ENCODE data around the gene RAD18.

Gene RAD18

DNA sequence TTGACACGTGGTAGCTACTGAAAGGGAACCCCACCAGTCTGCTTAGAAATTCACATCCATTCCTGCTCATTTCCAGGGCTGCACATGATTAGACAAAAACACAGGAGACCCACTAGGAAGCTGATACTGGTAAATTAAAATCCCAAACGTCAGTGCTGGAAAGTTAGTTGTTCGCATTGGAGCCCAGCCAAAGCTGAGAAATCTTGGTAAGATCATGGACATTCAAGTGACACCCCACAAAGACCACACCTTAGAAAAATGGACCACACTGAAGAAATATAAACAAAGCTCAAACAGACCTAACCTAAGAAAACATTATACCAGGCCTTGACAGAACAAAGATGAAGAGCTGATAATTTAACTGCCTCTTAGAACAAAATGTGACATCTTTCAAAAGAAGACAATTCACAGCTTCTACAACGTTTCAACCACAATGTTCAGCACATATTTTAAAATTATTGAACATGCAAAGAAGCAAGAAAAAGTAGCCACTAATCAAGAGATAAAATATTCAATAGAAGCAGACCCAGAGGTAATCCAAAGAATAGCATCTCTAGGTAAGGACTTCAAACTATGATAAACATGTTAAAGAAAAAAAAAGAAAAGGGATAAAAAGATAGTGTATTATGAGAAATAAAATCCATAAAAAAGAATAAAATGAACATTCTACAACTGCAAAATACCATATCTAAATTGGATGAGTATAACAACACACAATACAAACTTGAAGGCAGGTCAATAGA is 20.4 kb downstream of the RAD18 start:
- Histone ChIP-seq H3K4me2 (ENCODE audit: low read depth, low read length, poor library complexity, severe bottlenecking) (no peak overlapping the region), H3K9me3 (ENCODE audit: insufficient read depth, low read length) (no peaks in the 10 kb centered on the region), H3K9ac (ENCODE audit: low read length) (no peak overlapping the region), H4K20me1 (ENCODE audit: low read depth, low read length) (0 out of 2 replicates have a peak, but pooled peaks cover 3% of the 10 kb centered on the region), H3K79me2 (ENCODE audit: insufficient read depth, low read length) (peaks cover 15% of the 10 kb centered on the region), H3K9me2 (replicated peaks; ENCODE audit: insufficient read depth, low read length) (no peaks in the 10 kb centered on the region), H3K4me3 (ENCODE audit: insufficient read depth, low read length, poor library complexity, severe bottlenecking) (no peak overlapping the region), H2AFZ (ENCODE audit: low read depth, low read length, severe bottlenecking) (no peak overlapping the region), H3K27me3 (ENCODE audit: low read length) (no peaks in the 10 kb centered on the region), H3F3A (ENCODE audit: insufficient read depth) (no peaks in the 10 kb centered on the region), H3K36me3 (ENCODE audit: low read length) (peaks cover 62% of the 10 kb centered on the region), H3K27ac (ENCODE audit: low read depth, low read length) (no peak overlapping the region)
- TF ChIP-seq EZH2phosphoT487 (conservative IDR thresholded peaks at IDR 0.05; ENCODE audit: low read length): no peak
- TF ChIP-seq, protein P1, sequence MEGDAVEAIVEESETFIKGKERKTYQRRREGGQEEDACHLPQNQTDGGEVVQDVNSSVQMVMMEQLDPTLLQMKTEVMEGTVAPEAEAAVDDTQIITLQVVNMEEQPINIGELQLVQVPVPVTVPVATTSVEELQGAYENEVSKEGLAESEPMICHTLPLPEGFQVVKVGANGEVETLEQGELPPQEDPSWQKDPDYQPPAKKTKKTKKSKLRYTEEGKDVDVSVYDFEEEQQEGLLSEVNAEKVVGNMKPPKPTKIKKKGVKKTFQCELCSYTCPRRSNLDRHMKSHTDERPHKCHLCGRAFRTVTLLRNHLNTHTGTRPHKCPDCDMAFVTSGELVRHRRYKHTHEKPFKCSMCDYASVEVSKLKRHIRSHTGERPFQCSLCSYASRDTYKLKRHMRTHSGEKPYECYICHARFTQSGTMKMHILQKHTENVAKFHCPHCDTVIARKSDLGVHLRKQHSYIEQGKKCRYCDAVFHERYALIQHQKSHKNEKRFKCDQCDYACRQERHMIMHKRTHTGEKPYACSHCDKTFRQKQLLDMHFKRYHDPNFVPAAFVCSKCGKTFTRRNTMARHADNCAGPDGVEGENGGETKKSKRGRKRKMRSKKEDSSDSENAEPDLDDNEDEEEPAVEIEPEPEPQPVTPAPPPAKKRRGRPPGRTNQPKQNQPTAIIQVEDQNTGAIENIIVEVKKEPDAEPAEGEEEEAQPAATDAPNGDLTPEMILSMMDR (IDR thresholded peaks at IDR 0.05; ENCODE audit: insufficient read depth, low read length, poor library complexity, severe bottlenecking): no peak

DNA sequence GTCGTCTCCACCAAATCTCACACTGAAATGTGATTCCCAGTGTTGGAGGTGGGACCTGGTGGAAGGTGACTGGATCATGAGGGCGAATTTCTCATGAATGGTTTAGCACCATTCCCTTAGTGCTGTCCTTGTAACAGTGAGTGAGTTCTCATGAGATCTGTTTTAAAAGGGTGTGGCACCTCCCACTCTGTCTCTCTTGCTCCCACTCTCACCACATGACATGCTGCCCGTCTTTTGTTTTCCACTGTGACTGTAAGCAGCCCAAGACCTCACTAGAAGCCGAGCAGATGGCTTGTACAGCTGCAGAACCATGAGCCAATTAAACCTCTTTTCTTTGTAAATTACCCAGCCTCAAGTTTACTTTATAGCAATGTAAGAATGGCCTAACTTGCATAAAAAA is 21.2 kb downstream of the RAD18 start:
- Histone ChIP-seq H3K9me3 (ENCODE audit: insufficient read depth, low read length) (no peaks in the 10 kb centered on the region), H3K36me3 (ENCODE audit: low read length) (peaks cover 58% of the 10 kb centered on the region), H3K4me2 (ENCODE audit: low read depth, low read length, poor library complexity, severe bottlenecking) (no peak overlapping the region), H3K9ac (ENCODE audit: low read length) (no peak overlapping the region), H3K4me3 (ENCODE audit: insufficient read depth, low read length, poor library complexity, severe bottlenecking) (no peak overlapping the region), H3K27me3 (ENCODE audit: low read length) (no peaks in the 10 kb centered on the region), H2AFZ (ENCODE audit: low read depth, low read length, severe bottlenecking) (no peak overlapping the region), H3K79me2 (ENCODE audit: insufficient read depth, low read length) (peaks cover 12% of the 10 kb centered on the region), H4K20me1 (ENCODE audit: low read depth, low read length) (0 out of 2 replicates have a peak, but pooled peaks cover 3% of the 10 kb centered on the region), H3F3A (ENCODE audit: insufficient read depth) (no peaks in the 10 kb centered on the region), H3K9me2 (replicated peaks; ENCODE audit: insufficient read depth, low read length) (no peaks in the 10 kb centered on the region), H3K27ac (ENCODE audit: low read depth, low read length) (no peak overlapping the region)
- TF ChIP-seq, protein P1 (IDR thresholded peaks at IDR 0.05; ENCODE audit: insufficient read depth, low read length, poor library complexity, severe bottlenecking): no peak
- no peak for TF ChIP-seq EZH2phosphoT487 (conservative IDR thresholded peaks at IDR 0.05; ENCODE audit: low read length)

DNA sequence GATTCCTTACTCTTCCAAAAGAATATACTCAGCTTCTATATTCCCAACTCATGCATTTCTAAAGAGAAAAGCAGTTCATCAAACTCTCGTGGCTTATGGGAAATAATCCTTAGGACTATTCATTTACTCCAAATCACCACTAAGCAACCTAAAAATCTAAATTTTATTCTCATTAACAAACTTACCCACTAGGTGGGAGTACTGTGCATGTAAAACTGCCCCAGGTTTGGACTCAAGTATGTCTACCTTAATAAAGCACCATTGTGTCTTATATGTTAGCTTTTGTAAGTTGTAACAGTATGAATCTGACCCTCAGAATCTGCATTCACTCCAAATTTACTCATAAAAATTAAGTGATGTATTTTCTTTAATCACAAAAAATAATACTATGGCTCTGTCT is 25.3 kb downstream of the RAD18 start:
- 0 out of 2 replicates have a peak, but pooled peaks cover under 1% of the 10 kb centered on the region for H4K20me1 ChIP-seq (ENCODE audit: low read depth, low read length)
- no peaks in the 10 kb centered on the region for H3K9me2 ChIP-seq (replicated peaks; ENCODE audit: insufficient read depth, low read length)
- TF ChIP-seq, protein P1 (IDR thresholded peaks at IDR 0.05; ENCODE audit: insufficient read depth, low read length, poor library complexity, severe bottlenecking): peak; percentile 22
- no peak for TF ChIP-seq EZH2phosphoT487 (conservative IDR thresholded peaks at IDR 0.05; ENCODE audit: low read length)
- H3F3A ChIP-seq (ENCODE audit: insufficient read depth): 0 out of 2 replicates have a peak, but pooled peaks cover 2% of the 10 kb centered on the region
- H3K4me3 ChIP-seq (ENCODE audit: insufficient read depth, low read length, poor library complexity, severe bottlenecking): no peak overlapping the region
- no peak overlapping the region for H3K27ac ChIP-seq (ENCODE audit: low read depth, low read length)
- no peaks in the 10 kb centered on the region for H3K27me3 ChIP-seq (ENCODE audit: low read length)
- no peak overlapping the region for H3K9ac ChIP-seq (ENCODE audit: low read length)
- no peak overlapping the region for H3K4me2 ChIP-seq (ENCODE audit: low read depth, low read length, poor library complexity, severe bottlenecking)
- H3K79me2 ChIP-seq (ENCODE audit: insufficient read depth, low read length): peaks cover 9% of the 10 kb centered on the region
- no peaks in the 10 kb centered on the region for H3K9me3 ChIP-seq (ENCODE audit: insufficient read depth, low read length)
- H2AFZ ChIP-seq (ENCODE audit: low read depth, low read length, severe bottlenecking): no peak overlapping the region
- H3K36me3 ChIP-seq (ENCODE audit: low read length): peaks cover 38% of the 10 kb centered on the region; the same call in 1 of the 2 replicates

All from SU-DHL-6 (cell line).